LoVo (cell line): Measurements from ENCODE around the gene TEX14.
A peak's percentile ranks its signal among the peaks of the same experiment; 100 is the strongest.

Experiments used
- DNase-seq: peaks from one replicate; pipeline ENCODE4 v3.0.0-alpha.2; 2016; ENCODE audit warnings: low spot score

Gene TEX14

DNA sequence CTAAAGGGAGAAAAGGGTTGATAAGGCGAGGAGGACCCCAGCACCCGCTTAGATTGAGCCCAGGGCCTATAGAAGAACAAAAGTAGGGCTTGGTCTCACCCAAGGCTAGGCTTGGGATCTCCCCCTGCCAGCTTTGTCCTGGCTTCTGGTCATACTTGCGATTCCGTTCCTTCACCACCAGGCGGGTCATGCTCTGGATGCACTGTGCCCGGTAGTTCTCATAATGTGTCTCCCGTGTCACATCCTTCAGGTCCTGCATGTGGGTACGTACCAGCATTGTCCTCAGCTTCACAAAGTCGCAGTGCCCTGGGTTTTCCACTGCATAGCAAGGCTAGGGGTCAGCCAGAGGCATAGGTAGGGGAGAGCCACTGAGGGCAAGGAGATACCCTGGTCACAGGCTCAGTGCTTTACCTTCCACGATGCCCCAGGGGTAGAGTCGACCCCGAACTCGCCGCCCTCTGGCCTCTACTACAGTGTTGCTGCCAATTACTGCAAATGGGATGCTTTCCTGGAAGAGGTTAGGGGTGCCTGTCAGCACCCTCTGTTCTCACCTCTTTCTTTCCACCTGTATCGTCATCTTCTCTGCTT is 170.9 kb downstream of the TEX14 start:
- no peak for DNase-seq

DNA sequence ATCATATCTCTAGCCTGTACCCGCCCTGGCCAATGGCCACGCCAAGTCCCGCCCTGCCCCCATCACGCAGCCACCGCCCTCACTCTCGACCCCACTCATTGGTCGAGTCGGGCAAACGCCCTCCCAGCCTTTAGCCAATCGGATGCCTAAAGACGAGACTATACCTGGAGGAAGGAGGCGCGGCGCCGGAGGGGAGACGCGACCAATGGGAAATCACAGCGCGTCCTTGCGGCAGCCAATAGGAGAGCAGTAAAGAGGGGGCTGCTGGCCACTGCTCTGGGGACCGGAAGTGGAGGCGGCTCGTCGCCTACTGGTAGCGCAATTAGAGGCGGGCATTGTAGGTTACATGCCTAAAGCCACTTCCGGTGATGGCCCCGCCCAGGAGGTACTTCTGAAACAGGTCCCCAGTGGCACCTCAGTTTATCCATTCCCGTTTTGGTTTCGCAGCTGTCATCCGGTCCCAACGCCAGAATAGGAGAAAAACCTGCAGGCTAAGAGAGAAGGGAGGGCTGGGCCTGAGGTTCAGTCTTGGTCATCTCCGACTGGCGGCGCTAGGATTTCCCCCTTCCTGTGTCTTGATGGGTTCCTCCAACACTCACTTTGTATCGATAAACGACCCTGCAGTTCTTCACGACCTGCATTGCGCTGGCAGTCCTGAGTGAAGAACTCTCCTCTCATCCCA is 173.8 kb downstream of the TEX14 start:
- peak; percentile 99 for DNase-seq

DNA sequence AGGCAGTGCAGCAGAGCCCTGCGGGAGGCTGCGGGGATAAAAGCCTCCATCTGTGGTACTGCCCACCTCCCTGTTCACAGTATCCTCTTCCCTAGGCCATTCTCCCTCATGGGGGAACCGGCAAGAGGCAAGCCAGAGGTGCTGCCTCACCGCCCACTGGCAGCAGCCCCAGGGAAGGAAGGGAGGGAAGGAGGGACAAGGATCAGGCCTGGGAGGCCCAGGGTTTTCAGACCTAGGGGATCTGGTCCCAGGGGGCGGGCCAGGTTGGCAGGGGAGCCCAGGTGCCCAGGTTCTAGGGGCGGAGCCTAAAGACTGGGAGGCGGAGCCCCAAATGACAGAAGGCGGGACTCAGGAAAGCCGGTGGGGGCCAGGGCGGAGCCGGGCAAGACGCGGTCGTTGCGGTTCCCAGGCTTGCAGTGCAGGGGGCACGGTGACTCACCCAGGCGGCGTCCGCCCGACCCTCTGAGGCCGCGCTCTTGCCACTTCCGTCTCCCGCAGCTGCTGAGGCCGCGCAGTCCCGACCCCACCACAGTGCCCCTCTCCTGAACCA is 174.4 kb downstream of the TEX14 start:
- no peak for DNase-seq

DNA sequence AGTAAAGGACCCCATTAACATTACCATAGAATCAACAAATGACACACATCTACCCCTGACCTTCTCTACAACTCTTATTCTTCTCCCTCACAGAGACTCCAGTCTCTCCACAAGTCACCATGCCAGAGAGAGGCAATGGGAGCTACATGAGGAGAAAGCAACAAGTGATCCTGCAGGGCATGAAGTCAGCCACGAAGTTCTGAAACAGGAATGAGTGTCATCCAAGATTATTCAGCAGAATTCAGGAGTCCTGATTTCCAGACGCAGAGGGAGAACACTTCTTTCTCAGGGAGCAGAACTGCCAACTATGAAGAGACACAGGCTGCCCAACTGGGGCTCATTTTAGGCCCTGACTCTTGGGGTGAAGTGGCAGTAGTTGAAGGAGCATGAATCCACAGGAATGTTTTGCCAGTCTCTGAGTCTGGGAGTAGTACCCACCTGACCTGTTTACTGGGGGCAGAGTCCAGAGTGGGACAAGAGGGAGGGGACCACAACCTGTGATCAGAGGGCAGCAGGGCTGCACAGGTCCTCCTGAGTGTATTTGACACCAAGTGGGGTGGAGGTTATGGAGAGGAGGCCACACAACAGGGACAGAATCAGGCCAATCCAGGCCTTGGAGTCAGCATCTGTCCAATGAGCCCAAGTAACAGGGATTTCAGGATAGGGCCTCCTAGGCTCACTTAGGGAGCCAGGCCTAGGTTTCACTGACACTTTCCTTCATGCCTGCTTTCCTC is 175.0 kb downstream of the TEX14 start:
- DNase-seq: no peak

DNA sequence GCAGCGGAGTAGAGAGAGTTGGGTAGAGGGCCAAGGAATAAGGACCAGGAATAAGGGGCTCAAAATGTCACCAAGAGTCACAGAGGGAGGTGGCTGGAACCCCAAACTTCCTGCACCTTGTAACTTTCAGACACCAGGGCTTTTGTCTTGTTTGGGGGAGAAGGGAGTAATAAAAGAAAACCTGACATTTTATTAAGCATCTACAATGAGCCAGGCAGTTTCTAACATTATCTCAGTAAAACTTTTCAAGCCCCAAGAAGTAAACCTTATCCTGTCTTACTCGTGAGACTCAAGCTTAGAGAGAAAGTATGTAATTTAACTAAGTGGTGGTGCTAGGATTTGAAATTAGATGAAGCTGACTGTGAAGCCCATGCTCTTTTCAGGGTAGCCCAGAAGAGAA is 176.6 kb downstream of the TEX14 start:
- no peak for DNase-seq

DNA sequence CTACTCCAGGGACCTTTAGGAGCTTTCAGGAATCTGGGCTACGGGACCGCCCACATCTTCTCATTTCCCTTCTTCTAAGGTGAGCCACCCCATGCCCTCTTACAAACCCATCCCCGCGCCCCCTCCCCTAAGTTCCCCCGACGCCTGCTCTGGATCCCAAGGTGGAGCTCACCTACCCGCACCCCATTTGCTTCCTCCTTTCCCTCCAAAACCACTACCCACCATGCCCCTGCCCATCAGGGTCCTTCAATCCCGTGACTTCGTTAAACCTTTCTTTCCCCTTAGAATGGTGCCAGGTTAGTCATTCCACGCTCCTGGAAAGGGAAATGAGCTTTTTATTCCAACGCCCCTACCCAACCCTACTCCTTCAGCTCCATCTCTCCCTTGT is 177.1 kb downstream of the TEX14 start:
- no peak for DNase-seq

DNA sequence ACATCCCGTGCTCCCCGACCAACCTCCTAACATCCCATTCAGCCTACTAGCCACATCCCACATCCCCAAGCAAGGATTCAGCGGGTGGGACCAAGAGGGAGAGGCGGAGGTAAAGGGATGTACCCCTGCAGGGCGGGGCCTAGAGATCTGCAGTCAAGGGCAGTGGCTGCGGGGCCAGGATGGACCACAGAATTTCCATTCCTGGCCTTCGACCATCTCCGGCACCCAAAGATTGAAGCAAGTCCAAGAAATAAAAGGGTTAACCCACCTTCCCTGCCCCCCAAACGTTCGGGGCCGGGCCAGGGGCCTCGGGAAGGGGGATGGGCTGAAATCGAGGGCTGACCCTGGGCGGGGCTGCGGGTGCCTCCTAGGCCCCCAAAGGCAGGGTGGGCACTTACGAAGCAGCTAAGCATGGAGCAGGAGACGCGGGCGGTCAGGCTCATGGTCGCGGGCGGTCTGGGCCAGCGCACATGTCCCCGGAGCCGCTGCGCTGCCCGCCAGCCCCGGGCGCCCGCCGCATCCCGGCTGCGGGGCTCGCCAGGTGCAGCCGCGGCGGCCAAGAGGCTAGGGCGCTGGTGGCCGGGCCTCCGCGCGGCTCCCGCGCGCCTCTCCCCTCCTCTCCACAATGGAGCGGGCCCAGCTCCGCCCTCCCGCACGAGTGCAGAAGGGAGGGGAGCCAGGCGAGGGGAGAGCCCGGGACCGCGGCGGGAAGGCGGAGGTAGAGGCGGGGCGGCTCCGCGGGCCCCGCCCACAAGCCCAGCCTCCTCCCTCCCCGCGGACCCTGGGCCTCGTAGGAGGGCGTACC is 177.7 kb downstream of the TEX14 start, which contains the start of gene MTMR4:
TSS of gene MTMR4 (minus strand) at position 674 of the 805 bp plus-strand sequence. CDS start at position 443, 231 bp downstream.
- DNase-seq: peak; percentile 85

DNA sequence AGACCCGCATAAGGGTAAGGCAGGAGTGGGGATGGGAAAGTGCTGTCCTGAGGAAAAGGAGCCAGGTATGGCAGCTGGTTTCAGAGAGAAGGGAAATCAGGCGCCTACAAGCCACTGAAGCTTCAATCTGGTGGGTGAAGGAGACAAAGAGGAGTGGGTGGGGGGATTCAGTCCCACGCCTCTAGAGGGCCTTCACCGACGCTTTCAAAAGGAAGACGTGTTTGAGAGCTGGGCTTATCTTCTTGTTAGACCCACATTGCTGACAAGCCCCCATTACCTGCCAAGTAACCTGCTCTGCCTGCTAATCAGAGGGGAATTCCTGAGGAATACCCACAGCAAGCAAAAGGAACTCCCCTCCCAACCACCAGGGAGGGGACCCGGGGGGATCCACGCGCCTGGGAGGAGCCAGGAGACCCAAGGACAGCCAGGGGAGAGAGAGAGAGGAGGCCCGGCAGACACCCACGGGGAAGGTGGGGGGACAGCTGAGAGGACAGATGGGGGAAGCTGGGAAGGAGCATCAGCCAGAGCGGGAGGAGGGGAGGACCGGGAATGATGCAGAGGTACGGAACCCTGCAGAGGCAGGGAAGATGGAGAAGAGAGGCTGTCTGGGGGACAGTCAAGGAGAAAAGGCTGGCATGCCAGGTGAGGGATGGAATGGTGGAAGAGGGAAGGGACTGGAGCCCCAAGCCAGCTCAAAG is 178.4 kb downstream of the TEX14 start:
- no peak for DNase-seq

DNA sequence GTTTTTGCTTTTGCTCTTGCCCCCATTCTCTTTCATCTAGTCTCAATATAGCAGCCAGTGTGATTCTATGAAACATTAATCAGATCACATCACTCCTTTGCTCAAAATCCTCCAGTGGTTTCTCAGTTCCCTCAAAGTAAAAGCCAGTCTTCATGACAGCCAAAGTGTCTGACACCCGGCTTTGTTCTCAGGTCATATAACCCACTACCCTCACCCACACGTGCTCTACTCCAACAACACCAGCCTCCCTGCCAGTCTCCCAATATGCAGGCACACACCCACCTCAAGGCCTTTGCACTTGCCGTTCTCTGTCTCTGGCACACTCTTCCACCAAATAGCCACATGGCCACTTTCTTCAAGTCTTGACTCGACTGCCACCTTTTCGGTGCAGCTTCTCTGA is 181.8 kb downstream of the TEX14 start:
- no peak for DNase-seq

DNA sequence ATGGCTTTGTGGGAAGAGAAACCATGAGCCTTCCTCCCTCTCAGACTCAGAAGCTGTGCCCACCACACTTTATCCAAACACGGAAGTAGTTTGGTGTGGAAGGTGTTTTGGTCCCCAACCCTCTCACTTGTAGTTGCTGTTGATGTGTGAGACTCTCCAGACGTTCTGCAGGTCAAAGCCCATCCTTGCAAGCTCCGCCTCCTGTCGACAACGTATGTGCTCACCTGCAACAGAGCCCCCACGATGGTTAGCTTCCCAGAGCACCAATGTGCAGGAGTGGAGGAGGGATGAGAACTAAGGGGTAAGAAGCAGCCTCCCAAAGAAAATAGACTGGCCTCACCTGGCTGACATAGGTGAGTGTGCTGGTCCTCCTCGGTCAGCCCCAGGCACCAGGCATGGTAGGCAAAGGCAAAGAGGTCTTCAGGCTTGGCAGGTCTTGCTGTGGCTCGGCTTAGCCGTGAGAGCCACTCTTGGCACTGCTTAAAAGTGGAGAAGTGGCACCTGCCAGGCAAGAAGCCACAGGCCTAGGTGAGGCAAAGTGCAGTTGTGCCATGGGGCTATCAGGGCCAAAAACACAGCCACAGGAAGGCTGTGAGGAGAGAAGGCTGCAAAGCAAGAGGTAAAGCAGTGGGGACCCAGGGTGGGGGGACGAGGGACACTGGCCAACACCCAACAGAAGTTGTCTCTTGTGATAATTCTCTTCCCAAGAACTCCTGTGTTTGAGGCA is 183.3 kb downstream of the TEX14 start:
- DNase-seq: no peak

DNA sequence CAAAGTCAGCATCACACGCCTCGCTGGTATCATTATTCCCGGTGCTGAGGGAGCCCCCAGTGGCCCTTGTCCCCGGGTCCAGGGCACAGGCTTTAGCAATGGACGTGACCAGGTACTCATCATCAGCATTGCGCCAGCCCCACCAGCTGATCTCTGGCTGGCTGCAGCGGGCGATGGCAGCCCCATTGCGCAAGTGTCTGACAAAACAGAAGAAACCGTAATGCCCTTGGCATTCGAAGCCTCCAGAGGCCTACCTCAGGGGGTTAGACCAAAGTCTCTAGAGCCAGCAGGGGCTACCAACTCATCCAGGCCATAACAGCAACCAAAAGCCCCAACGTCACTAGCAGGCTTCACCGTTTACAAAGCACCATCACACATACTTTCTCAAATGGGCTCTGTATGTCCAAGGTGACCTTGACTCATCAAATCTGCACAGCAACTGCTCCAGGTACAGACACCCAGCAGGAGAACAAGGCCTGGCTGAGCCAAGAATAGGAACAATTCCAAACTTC is 184.7 kb downstream of the TEX14 start:
- no peak for DNase-seq
